Measurements from ENCODE around the gene TTLL4. TPM values are rescaled to one million over a fixed set of nuclear protein-coding genes. Genes with fewer than 3 reads are reported as not detected.

Gene TTLL4
- total and polyA plus RNA-seq, 2 of the 8 experiments (the other 6 are each of a cell fraction or from before 2014, with no cell fraction given) = 71.1 to 105 TPM

GRCh38 chr2:218717262-218717661, 6.6 kb downstream of the TTLL4 start:
- peaks cover 9% of the 10 kb centered on the region; the same call in 1 of the 2 replicates for H3K79me1 ChIP-seq (ENCODE audit: low read depth, low read length)
- H3K56ac ChIP-seq (replicated peaks; ENCODE audit: insufficient read length, low read depth, low read length) = no peak overlapping the region
- H3K9ac ChIP-seq (replicated peaks in 1 of 4; ENCODE audit: extremely low read depth in 1 of 4, low read depth in 3 of 4, low read length in 3 of 4) = no peak overlapping the region
- peaks cover 0 to 11% (median 3%) of the 10 kb centered on the region in 4 experiments; a peak in 5 of 7 replicates for H3K4me1 ChIP-seq (replicated peaks in 1 of 4; ENCODE audit: control insufficient read depth in 3 of 4, insufficient read depth in 4 of 4, low read length in 3 of 4)
- no peak overlapping the region for H2BK20ac ChIP-seq (ENCODE audit: low read length)
- H2BK120ac ChIP-seq (replicated peaks; ENCODE audit: low read depth, low read length) = no peak overlapping the region
- ChIA-PET POLR2A (ENCODE audit: partially characterized antibody) (no interaction called here), CTCF (ENCODE audit: partially characterized antibody) (interaction anchor here (0.6 to 4.5 kb wide), 8 partner anchors 10 to 743 kb away, joined by 3 to 17 read pairs (median 3); no protein-coding TSS in a partner anchor)
- H4K5ac ChIP-seq (ENCODE audit: insufficient read length, low read depth, low read length) = no peak overlapping the region
- no peak overlapping the region for H3K27ac ChIP-seq (ENCODE audit: low read depth, low read length)
- no peak overlapping the region for H2AK5ac ChIP-seq (ENCODE audit: low read depth, low read length)
- no peaks in the 10 kb centered on the region for H3K27me3 ChIP-seq (replicated peaks in 1 of 4; ENCODE audit: control insufficient read depth in 3 of 4, extremely low read depth in 1 of 4, insufficient read depth in 3 of 4, low read length in 3 of 4)
- no peak overlapping the region for H2AFZ ChIP-seq (ENCODE audit: low read length)
- peaks cover 0 to 9% (median 0%) of the 10 kb centered on the region in 4 experiments; a peak in 1 of 8 replicates for H3K36me3 ChIP-seq (ENCODE audit: control insufficient read depth in 2 of 4, insufficient read depth in 4 of 4, low read length in 3 of 4)
- 94% methylated on average over 3 of the region's 3 CpGs; no CpG with 5 or more reads in 1 of the 2 experiments for WGBS, 2 experiments (ENCODE audit: extremely low coverage in 1 of 2, insufficient coverage in 1 of 2, insufficient read length in 1 of 2, insufficient replicate concordance in 2 of 2, low coverage in 1 of 2, low lambda C conversion rate in 2 of 2, missing lambda C conversion rate in 1 of 2)
- no peak overlapping the region for H3K4me2 ChIP-seq (ENCODE audit: insufficient read depth in 1 of 2, low read depth in 2 of 2, low read length in 2 of 2)
- no peak overlapping the region for H3K4ac ChIP-seq (replicated peaks; ENCODE audit: insufficient read length, low read depth, low read length)
- no peak overlapping the region for H2BK12ac ChIP-seq (ENCODE audit: low read depth, low read length)
- no peak for FAIRE-seq
- H3K9me3 ChIP-seq (ENCODE audit: insufficient read depth in 2 of 2, low read depth in 1 of 2, low read length in 1 of 2) = no peaks in the 10 kb centered on the region
- no peak overlapping the region for H3K18ac ChIP-seq (ENCODE audit: extremely low read depth, low read length)
- no peak overlapping the region for H4K8ac ChIP-seq (ENCODE audit: extremely low read depth, insufficient read depth, low read length)
- no peak overlapping the region for H2BK15ac ChIP-seq (ENCODE audit: low read length)
- H4K20me1 ChIP-seq (replicated peaks in 1 of 2; ENCODE audit: control insufficient read depth in 1 of 2, insufficient read depth in 2 of 2, low read length in 2 of 2) = peaks cover 3 to 10% of the 10 kb centered on the region in 2 experiments
- DNase-seq (ENCODE audit: low read depth in 1 of 2, low spot score in 2 of 2) = no peak
- H2BK5ac ChIP-seq (ENCODE audit: low read depth, low read length) = no peak overlapping the region
- no peak overlapping the region for H3K14ac ChIP-seq (ENCODE audit: insufficient read length)
- peaks cover 14 to 83% of the 10 kb centered on the region in 2 experiments for H3K79me2 ChIP-seq (ENCODE audit: control insufficient read depth in 1 of 2, insufficient read depth in 2 of 2, low read length in 2 of 2)
- H3K23ac ChIP-seq (ENCODE audit: insufficient read length) = no peak overlapping the region
- no peak overlapping the region for H4K91ac ChIP-seq (replicated peaks; ENCODE audit: insufficient read length, low read length)
- H3K4me3 ChIP-seq (ENCODE audit: extremely low read depth in 1 of 4, insufficient read depth in 2 of 4, low read depth in 3 of 4, low read length in 4 of 4) = no peak overlapping the region
- no peaks in the 10 kb centered on the region for H3K23me2 ChIP-seq (ENCODE audit: low read depth, low read length)
- TF ChIP-seq CTCF (IDR thresholded peaks at IDR 0.05; ENCODE audit: control extremely low read depth in 1 of 3, insufficient read depth in 1 of 3, low read depth in 1 of 3, low read length in 3 of 3) (no peak), EP300 (IDR thresholded peaks at IDR 0.05; ENCODE audit: borderline replicate concordance in 1 of 2, low read depth in 2 of 2, low read length in 2 of 2) (no peak), EGR1 (IDR thresholded peaks at IDR 0.05; ENCODE audit: borderline replicate concordance, low read depth, low read length) (no peak), ASH2L (IDR thresholded peaks at IDR 0.05; ENCODE audit: low read length) (no peak), SIX5 (IDR thresholded peaks at IDR 0.05; ENCODE audit: low read depth, low read length) (no peak), PHF8 (conservative IDR thresholded peaks at IDR 0.05; ENCODE audit: low read depth, low read length) (no peak), CREB1 (IDR thresholded peaks at IDR 0.05) (no peak), BACH1 (IDR thresholded peaks at IDR 0.05; ENCODE audit: low read length) (no peak), NRF1 (IDR thresholded peaks at IDR 0.05; ENCODE audit: low read depth, low read length) (no peak), RFX5 (IDR thresholded peaks at IDR 0.05; ENCODE audit: borderline replicate concordance, low read depth, low read length) (no peak), POLR2AphosphoS5 (IDR thresholded peaks at IDR 0.05; ENCODE audit: low read depth, low read length) (no peak), RXRA (IDR thresholded peaks at IDR 0.05; ENCODE audit: insufficient read depth, low read depth, low read length) (no peak)

All from H1 (cell line).